Neural progenitor cell (in vitro differentiated cells): ENCODE data around the gene VPS4B. TPM values are rescaled to one million over a fixed set of nuclear protein-coding genes. Genes with fewer than 3 reads are reported as not detected.
"Not testable (repeated sequence)": the region's sequence is repeated elsewhere in the genome, so short reads cannot be mapped to it uniquely, and the experiment has no call there.

Experiments
- DNase-seq: peaks from one replicate; pipeline ENCODE4 v3.0.0-alpha.2; 2016; ENCODE audit warnings: low spot score
- H2AFZ ChIP-seq: fragments of 200-600 bp; sonication (generic); replicated peaks from 2 replicates; pipeline ENCODE4 v1.6.1; 2016; ENCODE audit warnings: antibody characterized with exemption
- H3F3A ChIP-seq: fragments of 200-600 bp; sonication (generic); 2 replicates; pipeline ENCODE4 v1.6.1; 2016; ENCODE audit warnings: antibody characterized with exemption, low read depth
- H3K27ac ChIP-seq: fragments of 200-600 bp; sonication (generic); 2 replicates; pipeline ENCODE4 v1.5.1; 2016; ENCODE audit warnings: mild to moderate bottlenecking
- H3K27me3 ChIP-seq: fragments of 200-600 bp; sonication (generic); 2 replicates; pipeline ENCODE4 v1.6.1; 2016; ENCODE audit warnings: mild to moderate bottlenecking, moderate library complexity
- H3K36me3 ChIP-seq: fragments of 200-600 bp; sonication (generic); 2 replicates; pipeline ENCODE4 v1.5.1; 2016
- H3K4me1 ChIP-seq: fragments of 200-600 bp; sonication (generic); 2 replicates; pipeline ENCODE4 v1.6.1; 2016; ENCODE audit warnings: mixed run types
- H3K4me2 ChIP-seq: fragments of 200-600 bp; sonication (generic); 2 replicates; pipeline ENCODE4 v1.6.1; 2016
- H3K4me3 ChIP-seq: fragments of 200-600 bp; sonication (generic); 2 replicates; pipeline ENCODE4 v1.5.1; 2016
- H3K79me2 ChIP-seq: fragments of 200-600 bp; sonication (generic); 2 replicates; pipeline ENCODE4 v1.6.1; 2016; ENCODE audit warnings: low read depth
- H3K9ac ChIP-seq: fragments of 200-600 bp; sonication (generic); 2 replicates; pipeline ENCODE4 v1.6.1; 2016
- H3K9me3 ChIP-seq: fragments of 200-600 bp; sonication (generic); 2 replicates; pipeline ENCODE4 v1.5.1; 2016; ENCODE audit warnings: low read depth
- H4K20me1 ChIP-seq: fragments of 200-600 bp; sonication (generic); 2 replicates; pipeline ENCODE4 v1.6.1; 2016; ENCODE audit warnings: low read depth
- H3K27ac Mint-ChIP-seq: 3 replicates; pipeline ENCODE4 v1.8.0; 2021; ENCODE audit warnings: mixed read lengths
- H3K27me3 Mint-ChIP-seq: 2 replicates; pipeline ENCODE4 v1.8.0; 2022; ENCODE audit warnings: low read depth, mild to moderate bottlenecking, inconsistent platforms, moderate library complexity, mixed read lengths; ENCODE audit not compliant: insufficient read depth
- H3K36me3 Mint-ChIP-seq: 3 replicates; pipeline ENCODE4 v1.8.0; 2021; ENCODE audit warnings: mixed read lengths
- H3K4me1 Mint-ChIP-seq: 3 replicates; pipeline ENCODE4 v1.8.0; 2021; ENCODE audit warnings: mixed read lengths
- H3K4me3 Mint-ChIP-seq: 3 replicates; pipeline ENCODE4 v1.8.0; 2021; ENCODE audit warnings: mild to moderate bottlenecking, moderate library complexity, mixed read lengths
- H3K9me3 Mint-ChIP-seq: 3 replicates; pipeline ENCODE4 v1.8.0; 2020; ENCODE audit warnings: mixed read lengths
- CTCF ChIP-seq: fragments of 200-600 bp; sonication (generic); IDR thresholded peaks from 2 replicates; pipeline ENCODE4 v1.5.1; 2017; ENCODE audit warnings: antibody characterized with exemption, mild to moderate bottlenecking
- EZH2 ChIP-seq: fragments of 200-600 bp; sonication (generic); IDR thresholded peaks from 2 replicates; pipeline ENCODE4 v1.6.1; 2017; ENCODE audit warnings: antibody characterized with exemption, mild to moderate bottlenecking, moderate library complexity
- EZH2phosphoT487 ChIP-seq: fragments of 200-600 bp; sonication (generic); IDR thresholded peaks from 2 replicates; pipeline ENCODE4 v1.6.1; 2017; ENCODE audit warnings: antibody characterized with exemption
- total RNA-seq: library from RNA; depleted of rRNA; stranded (reverse); fragments of >200 nt; gene quantifications from 2 replicates; pipeline ENCODE4 v1.2.3, GENCODE V29; 2015; ENCODE audit warnings: low replicate concordance

Gene VPS4B
- total RNA-seq, 1 donor from 2014 or later = 42.2 TPM

- Histone ChIP-seq H3K9ac (no peak overlapping the region), H3K4me1 (no peaks in the 10 kb centered on the region), H4K20me1 (no peaks in the 10 kb centered on the region), H3K79me2 (no peaks in the 10 kb centered on the region), H3K4me2 (no peak overlapping the region), H3K4me3 (no peak overlapping the region), H3K27ac (no peak overlapping the region), H3K36me3 (no peaks in the 10 kb centered on the region), H2AFZ (no peak overlapping the region), H3K9me3 (no peaks in the 10 kb centered on the region), H3F3A (no peaks in the 10 kb centered on the region), H3K27me3 (no peaks in the 10 kb centered on the region)
- Mint-ChIP-seq H3K27ac (no peak overlapping the region), H3K36me3 (no peaks in the 10 kb centered on the region), H3K4me3 (no peak overlapping the region), H3K9me3 (no peaks in the 10 kb centered on the region), H3K4me1 (no peaks in the 10 kb centered on the region), H3K27me3 (peaks cover 2% of the 10 kb centered on the region)
- TF ChIP-seq EZH2phosphoT487 = no peak
- no peak for TF ChIP-seq CTCF
- no peak for TF ChIP-seq EZH2
- no peak for DNase-seq
Measured at GRCh38 chr18:63457977-63458376, 35.7 kb upstream of the VPS4B start.

- no peaks in the 10 kb centered on the region for H4K20me1 ChIP-seq
- no peak for DNase-seq
- H3K27me3 Mint-ChIP-seq = no peaks in the 10 kb centered on the region
- H3K9me3 Mint-ChIP-seq = no peaks in the 10 kb centered on the region
- TF ChIP-seq CTCF (no peak), EZH2phosphoT487 (no peak), EZH2 (no peak)
- no peak overlapping the region for H3K27ac ChIP-seq
- no peaks in the 10 kb centered on the region for H3F3A ChIP-seq
- no peaks in the 10 kb centered on the region for H3K79me2 ChIP-seq
- H2AFZ ChIP-seq = no peak overlapping the region
- no peak overlapping the region for H3K27ac Mint-ChIP-seq
- H3K9me3 ChIP-seq = no peaks in the 10 kb centered on the region
- no peaks in the 10 kb centered on the region for H3K4me1 ChIP-seq
- H3K27me3 ChIP-seq = no peaks in the 10 kb centered on the region
- H3K36me3 ChIP-seq = no peaks in the 10 kb centered on the region
- no peak overlapping the region for H3K4me2 ChIP-seq
- no peak overlapping the region for H3K9ac ChIP-seq
- H3K4me1 Mint-ChIP-seq = no peaks in the 10 kb centered on the region
- H3K4me3 ChIP-seq = no peak overlapping the region
- H3K36me3 Mint-ChIP-seq = no peaks in the 10 kb centered on the region
- no peak overlapping the region for H3K4me3 Mint-ChIP-seq
Measured at GRCh38 chr18:63454497-63454896, 32.2 kb upstream of the VPS4B start.

- H3K27ac Mint-ChIP-seq, H3K27ac ChIP-seq, DNase-seq, H2AFZ ChIP-seq, H3K9me3 Mint-ChIP-seq, H3K79me2 ChIP-seq, H3K4me3 Mint-ChIP-seq, H3K4me1 ChIP-seq, H3K4me2 ChIP-seq, H3F3A ChIP-seq, H3K4me3 ChIP-seq, H3K9ac ChIP-seq, H3K36me3 Mint-ChIP-seq, H3K4me1 Mint-ChIP-seq, H3K36me3 ChIP-seq, H3K27me3 Mint-ChIP-seq, H3K27me3 ChIP-seq, H3K9me3 ChIP-seq, H4K20me1 ChIP-seq: not testable (repeated sequence)
Measured at GRCh38 chr18:63452751-63453150, 30.5 kb upstream of the VPS4B start.

GRCh38 chr18:63451799-63452660 is 29.8 kb upstream of the VPS4B start:
- Histone ChIP-seq H3K9ac (no peak overlapping the region), H3K79me2 (no peaks in the 10 kb centered on the region), H3K27me3 (no peaks in the 10 kb centered on the region), H3F3A (no peaks in the 10 kb centered on the region), H3K4me3 (no peak overlapping the region), H4K20me1 (no peaks in the 10 kb centered on the region), H3K27ac (no peak overlapping the region), H3K36me3 (no peaks in the 10 kb centered on the region), H3K4me2 (no peak overlapping the region), H3K9me3 (no peaks in the 10 kb centered on the region), H3K4me1 (no peaks in the 10 kb centered on the region), H2AFZ (no peak overlapping the region)
- H3K27ac Mint-ChIP-seq = no peak overlapping the region
- H3K4me3 Mint-ChIP-seq = no peak overlapping the region
- H3K27me3 Mint-ChIP-seq = no peaks in the 10 kb centered on the region
- no peaks in the 10 kb centered on the region for H3K36me3 Mint-ChIP-seq
- no peak for TF ChIP-seq CTCF
- TF ChIP-seq EZH2phosphoT487 = no peak
- no peak for TF ChIP-seq EZH2
- no peaks in the 10 kb centered on the region for H3K4me1 Mint-ChIP-seq
- no peak for DNase-seq
- H3K9me3 Mint-ChIP-seq = no peaks in the 10 kb centered on the region
